ENCODE results near the gene COL1A1.

COL1A1 gene

DNA sequence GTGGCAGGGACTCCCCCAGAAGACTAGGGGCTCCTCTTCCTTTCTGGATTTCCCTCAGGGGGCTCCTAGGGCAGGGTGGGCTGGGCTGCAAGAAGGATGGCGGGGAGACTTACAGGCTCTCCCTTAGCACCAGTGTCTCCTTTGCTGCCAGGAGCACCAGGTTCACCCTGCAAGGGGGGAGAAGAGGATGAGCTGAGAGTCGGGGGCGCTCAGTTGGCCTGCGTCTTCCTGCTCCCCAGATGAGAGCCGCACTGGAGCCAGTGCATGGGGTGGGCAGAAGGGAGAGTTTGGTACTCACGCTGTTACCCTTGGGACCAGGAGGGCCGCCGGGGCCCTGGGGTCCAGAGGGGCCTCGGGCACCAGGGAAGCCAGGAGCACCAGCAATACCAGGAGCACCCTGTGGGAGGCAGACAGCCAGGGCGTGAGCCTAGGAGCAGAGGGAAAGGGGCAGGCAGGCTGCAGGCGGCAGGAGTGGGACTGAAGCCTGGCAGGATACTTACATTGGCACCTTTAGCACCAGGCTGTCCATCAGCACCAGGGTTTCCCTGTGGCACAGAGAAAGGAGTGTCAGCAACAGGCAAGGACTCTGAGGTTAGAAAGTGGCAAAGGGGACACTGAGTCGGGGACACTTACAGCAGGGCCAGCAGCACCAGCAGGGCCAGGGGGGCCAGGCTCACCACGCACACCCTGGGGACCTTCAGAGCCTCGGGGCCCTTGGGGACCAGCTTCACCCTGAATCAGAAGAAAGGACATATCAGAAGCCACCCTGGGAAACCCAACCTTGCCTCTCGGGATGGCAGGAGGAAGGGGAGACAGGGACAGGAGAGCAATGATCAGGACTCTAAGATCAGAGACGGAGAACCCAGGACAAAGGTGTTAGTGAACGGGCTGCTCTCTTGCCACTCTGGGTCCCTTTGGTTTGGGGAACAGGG lies 6.2 kb downstream of the COL1A1 start:
- H3K4me3 ChIP-seq (replicated peaks; ENCODE audit: low read depth, low read length): no peak overlapping the region
- DNase-seq (ENCODE audit: extremely low read depth, low read depth): no peak
- TF ChIP-seq, protein P1, sequence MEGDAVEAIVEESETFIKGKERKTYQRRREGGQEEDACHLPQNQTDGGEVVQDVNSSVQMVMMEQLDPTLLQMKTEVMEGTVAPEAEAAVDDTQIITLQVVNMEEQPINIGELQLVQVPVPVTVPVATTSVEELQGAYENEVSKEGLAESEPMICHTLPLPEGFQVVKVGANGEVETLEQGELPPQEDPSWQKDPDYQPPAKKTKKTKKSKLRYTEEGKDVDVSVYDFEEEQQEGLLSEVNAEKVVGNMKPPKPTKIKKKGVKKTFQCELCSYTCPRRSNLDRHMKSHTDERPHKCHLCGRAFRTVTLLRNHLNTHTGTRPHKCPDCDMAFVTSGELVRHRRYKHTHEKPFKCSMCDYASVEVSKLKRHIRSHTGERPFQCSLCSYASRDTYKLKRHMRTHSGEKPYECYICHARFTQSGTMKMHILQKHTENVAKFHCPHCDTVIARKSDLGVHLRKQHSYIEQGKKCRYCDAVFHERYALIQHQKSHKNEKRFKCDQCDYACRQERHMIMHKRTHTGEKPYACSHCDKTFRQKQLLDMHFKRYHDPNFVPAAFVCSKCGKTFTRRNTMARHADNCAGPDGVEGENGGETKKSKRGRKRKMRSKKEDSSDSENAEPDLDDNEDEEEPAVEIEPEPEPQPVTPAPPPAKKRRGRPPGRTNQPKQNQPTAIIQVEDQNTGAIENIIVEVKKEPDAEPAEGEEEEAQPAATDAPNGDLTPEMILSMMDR (IDR thresholded peaks at IDR 0.05; ENCODE audit: low read depth, low read length, missing control alignments): peak; percentile 20

DNA sequence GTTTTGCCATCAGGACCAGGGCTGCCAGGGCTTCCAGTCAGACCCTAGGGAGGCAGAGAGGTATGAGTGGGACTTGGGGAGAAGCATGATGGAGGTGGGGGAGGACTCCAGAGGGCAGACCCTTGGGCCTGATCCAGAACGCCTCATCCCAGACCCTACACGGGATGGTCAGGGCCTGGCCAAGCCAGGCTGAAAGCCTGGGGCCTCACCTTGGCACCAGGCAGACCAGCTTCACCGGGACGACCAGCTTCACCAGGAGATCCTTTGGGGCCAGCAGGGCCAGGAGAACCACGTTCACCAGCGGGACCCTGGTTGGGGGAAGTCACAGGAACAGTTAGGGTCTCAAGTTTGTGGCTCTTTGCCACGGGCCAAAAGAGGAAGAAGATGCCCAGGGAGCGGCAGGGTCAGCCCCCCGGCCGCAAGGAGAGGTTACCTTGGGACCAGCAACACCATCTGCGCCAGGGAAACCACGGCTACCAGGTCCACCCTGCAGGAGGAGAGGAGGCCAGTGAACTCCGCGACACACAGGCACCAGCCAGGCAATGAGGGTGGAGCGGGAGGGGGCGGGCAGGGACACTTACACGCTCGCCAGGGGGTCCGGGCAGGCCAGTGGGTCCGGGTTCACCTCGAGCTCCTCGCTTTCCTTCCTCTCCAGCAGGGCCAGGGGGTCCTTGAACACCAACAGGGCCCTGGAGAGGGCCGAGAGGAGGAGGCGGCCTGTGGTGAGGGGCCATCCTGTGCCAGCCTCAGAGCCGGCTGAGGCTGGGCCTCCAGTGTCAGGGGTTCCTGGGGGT lies 7.1 kb downstream of the COL1A1 start:
- H3K4me3 ChIP-seq (replicated peaks; ENCODE audit: low read depth, low read length): no peak overlapping the region
- TF ChIP-seq, protein P1 (IDR thresholded peaks at IDR 0.05; ENCODE audit: low read depth, low read length, missing control alignments): no peak
- no peak for DNase-seq (ENCODE audit: extremely low read depth, low read depth)

DNA sequence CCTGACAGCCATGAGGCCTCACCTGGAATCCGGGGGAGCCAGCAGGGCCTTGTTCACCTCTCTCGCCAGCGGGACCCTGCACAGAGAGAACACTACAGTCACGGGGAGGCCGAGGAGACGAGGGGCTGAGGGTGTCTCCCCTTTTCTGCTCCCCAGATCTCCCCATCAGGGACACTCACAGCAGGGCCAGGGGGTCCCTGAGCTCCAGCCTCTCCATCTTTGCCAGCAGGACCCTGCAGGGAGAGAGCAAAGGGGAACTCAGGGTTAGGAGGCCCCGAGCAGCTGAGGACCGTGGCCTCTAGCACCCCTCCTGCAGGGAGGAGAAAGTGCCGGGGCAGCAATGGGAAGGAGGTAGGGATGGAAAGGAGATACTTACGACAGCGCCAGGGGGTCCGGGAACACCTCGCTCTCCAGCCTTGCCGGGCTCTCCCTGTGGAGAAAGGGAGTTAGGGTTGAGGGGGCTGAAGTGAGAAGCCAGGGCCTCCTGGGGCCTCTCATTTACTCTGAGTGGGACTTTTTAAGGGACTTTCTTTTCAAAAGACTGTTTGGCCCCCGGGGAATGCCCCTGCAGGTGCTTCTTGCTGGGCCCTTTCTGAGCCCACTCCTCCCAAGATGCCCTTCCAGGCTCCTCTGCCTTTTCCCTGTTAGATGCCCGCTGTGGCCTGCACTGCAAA lies 8.7 kb downstream of the COL1A1 start:
- peak overlapping the region; percentile 11; the same call in 1 of the 2 replicates for H3K4me3 ChIP-seq (replicated peaks; ENCODE audit: low read depth, low read length)
- DNase-seq (ENCODE audit: extremely low read depth, low read depth): no peak
- TF ChIP-seq, protein P1 (IDR thresholded peaks at IDR 0.05; ENCODE audit: low read depth, low read length, missing control alignments): no peak

DNA sequence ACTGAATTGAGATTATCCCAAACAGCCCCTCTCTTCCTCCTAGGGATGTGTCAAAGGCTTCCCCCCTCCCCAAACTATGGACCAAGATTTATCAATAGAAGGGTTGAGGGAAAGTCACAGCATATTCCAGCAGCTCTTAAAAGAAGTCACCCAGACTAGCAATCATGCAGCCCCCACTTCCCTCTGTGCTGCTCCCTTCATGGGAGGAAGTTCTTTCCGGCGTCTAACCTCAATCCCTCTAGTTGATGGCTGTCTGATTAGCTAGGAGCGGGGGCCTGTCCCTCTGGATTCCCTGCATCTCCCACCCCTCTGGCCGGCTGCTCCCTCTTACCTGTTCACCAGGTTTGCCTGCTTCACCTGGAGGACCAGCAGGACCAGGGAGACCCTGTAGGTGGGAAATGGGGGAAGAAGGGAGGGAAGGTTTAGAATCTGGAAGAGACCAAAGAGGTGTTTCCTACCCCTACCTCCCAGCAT lies 9.2 kb downstream of the COL1A1 start:
- DNase-seq (ENCODE audit: extremely low read depth, low read depth): no peak
- TF ChIP-seq, protein P1 (IDR thresholded peaks at IDR 0.05; ENCODE audit: low read depth, low read length, missing control alignments): no peak
- H3K4me3 ChIP-seq (replicated peaks; ENCODE audit: low read depth, low read length): peak overlapping the region; percentile 11; the same call in 1 of the 2 replicates

DNA sequence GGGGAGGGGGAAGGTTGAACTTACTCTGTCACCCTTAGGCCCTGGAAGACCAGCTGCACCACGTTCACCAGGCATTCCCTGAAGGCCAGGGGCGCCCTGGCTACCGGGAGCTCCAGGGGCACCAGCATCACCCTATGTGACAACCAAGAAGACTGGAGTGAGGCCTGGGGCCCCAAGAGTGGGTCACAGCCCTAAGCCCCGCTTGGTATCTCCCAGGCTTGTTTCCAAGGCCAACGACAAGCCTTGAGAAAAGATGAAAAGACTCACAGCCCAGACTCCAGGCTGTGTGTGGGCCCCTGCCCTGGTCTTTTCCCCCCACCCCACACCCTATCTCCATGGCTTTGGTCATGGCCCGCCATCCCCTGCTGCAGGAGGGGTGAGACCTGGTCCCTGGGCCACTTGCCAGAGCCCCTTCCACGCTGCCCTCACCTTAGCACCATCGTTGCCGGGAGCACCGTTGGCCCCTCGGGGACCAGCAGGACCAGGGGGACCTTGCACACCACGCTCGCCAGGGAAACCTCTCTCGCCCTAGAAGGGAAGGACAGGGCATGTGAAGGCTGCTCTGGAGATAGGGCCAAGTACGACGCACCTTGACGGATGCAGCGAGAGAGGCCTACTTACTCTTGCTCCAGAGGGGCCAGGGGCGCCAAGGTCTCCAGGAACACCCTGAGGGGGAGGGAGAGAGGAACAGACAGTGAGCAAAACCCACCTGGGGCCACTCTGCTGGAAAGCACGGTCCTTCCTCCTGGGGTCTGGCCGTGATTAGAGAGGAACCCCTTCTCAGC lies 9.9 kb downstream of the COL1A1 start:
- no peak overlapping the region for H3K4me3 ChIP-seq (replicated peaks; ENCODE audit: low read depth, low read length)
- DNase-seq (ENCODE audit: extremely low read depth, low read depth): no peak
- TF ChIP-seq, protein P1 (IDR thresholded peaks at IDR 0.05; ENCODE audit: low read depth, low read length, missing control alignments): no peak
